GM18951 (cell line): ENCODE results near the gene PPIF.

Experiments
- POLR2A ChIP-seq: IDR thresholded peaks from 4 replicates; pipeline ENCODE4 v1.6.1; 2011; ENCODE audit warnings: mild to moderate bottlenecking; ENCODE audit not compliant: insufficient read length, insufficient read depth; ENCODE audit errors: extremely low read depth
- in situ Hi-C: fragments of 300-500 bp; cut with MboI; formaldehyde crosslinking; loops from one replicate; pipeline ENCODE4 v1.12.0; 2022; ENCODE audit warnings: low sequenced_read_pairs, mixed read lengths, inconsistent platforms; ENCODE audit not compliant: unreplicated experiment

PPIF gene

GRCh38 chr10:79310200-79310865 is 36.9 kb upstream of the PPIF start:
- in situ Hi-C loops, result no loop called here
- no peak for TF ChIP-seq POLR2A

GRCh38 chr10:79310911-79311573 is 36.2 kb upstream of the PPIF start:
- TF ChIP-seq POLR2A, result no peak

DNA sequence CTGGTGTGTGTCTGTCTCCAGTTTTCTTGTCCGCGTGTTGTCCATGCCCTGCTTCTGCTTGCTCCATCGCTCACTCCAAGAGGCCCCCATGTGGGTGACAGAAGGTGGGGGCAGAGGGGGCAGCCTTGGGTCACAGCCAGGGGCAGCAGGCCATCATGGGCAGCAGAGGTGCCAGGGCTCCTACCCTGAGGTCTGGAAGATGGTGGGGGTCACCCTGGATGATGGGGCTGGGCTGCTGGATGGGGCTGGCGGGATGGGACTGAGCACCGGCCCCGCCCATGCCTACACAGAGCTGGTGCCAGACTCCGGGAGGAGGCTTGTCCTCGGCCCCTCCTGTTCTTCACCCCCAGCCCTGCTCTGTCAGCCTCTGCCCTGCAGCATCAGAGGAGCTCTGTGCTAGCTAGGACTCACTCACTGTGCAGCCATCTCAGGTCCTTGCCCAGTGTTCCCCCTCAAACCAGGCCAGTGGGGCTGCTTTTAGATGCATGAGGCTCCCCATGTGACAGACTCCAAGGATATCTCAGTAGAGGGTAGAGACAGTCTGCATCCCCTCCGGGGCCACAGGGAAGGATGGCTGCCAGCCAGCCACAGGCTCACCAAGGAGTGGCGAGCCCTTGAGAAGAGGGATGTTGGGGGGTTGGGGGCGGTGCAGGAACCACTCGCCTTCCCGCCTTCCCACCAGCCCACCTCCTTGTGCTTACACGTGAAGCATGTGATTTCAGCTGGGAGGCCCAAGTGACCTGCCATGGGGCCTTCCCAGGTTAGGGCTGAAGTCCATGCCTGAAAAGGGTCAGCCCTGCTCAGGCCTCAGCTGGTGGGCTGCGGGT is 35.5 kb upstream of the PPIF start:
- TF ChIP-seq POLR2A, result no peak
- in situ Hi-C loops, result no loop called here

More at GRCh38 chr10:79310911-79311573, 36.2 kb upstream of the PPIF start:
- in situ Hi-C loops, result no loop called here

DNA sequence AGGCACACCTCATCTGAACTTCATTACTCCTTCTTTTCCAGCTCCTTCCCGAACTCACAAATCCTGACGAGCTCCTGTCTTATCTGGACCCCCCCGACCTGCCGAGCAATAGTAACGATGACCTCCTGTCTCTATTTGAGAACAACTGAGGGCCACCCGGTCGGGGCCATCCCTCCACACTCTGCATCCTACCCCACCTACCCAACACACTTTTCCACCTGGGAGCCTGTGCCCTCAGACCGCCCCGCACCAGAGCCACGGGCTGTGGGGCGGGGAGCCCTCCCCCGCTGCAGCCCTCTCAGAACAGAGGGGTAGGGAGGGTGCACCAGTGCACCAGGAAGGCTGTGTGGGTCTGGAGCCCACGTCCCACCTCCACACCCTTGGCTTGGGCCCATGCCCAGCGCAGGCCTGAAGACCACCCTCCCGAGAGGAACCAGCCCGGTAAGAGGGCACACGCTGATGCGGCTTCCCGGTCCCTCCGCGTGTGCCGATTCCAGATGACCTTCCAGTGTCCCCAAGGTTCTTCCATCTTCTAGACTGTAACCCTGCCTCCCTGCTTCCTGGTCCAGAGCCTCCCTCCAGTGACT is 34.6 kb upstream of the PPIF start:
- in situ Hi-C loops, result no loop called here
- no peak for TF ChIP-seq POLR2A

DNA sequence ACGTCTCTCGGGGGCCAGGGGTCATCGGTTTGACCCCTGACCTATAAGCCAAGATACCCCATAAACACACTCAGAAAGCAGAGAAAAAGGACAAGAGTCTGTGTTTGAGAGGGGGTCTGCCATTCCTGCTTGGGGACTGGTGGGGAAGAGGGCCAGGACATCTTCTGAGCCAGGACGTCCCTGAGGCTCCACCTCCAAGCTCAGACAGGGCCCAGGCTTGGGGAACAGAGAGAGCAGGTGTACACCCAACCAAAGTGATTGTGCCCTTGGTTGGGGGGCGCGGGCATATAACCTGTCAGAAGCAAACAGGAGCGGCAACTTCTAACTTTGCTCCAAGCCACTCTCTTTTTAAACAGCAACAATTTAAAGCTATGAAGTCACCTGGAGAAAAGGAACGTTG is 33.9 kb upstream of the PPIF start:
- TF ChIP-seq POLR2A, result no peak
- in situ Hi-C loops, result no loop called here

- in situ Hi-C loops, result no loop called here
- TF ChIP-seq POLR2A, result no peak
These were observed 33.3 kb upstream of the PPIF start for GRCh38 chr10:79313911-79314439.

- in situ Hi-C loops, result no loop called here
- no peak for TF ChIP-seq POLR2A
These were observed 32.3 kb upstream of the PPIF start for GRCh38 chr10:79314761-79315601.

DNA sequence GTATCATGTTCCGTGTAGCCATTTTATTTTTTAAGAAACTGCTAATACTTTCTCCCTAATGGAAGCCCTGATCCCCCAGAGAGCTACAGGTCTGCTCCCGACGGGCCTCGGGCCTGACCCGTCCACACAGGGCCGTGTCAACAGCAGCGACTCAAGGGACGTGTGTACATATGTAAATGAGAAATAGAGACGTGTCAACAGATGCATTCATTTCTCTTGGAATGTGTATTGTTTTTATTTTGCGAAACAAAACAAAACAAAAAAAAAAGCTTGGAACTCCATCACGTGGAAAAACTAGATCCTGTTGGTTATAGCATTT is 31.7 kb upstream of the PPIF start:
- in situ Hi-C loops, result no loop called here
- TF ChIP-seq POLR2A, result no peak

GRCh38 chr10:79316671-79317431 is 30.4 kb upstream of the PPIF start:
- in situ Hi-C loops, result no loop called here
- TF ChIP-seq POLR2A, result no peak

DNA sequence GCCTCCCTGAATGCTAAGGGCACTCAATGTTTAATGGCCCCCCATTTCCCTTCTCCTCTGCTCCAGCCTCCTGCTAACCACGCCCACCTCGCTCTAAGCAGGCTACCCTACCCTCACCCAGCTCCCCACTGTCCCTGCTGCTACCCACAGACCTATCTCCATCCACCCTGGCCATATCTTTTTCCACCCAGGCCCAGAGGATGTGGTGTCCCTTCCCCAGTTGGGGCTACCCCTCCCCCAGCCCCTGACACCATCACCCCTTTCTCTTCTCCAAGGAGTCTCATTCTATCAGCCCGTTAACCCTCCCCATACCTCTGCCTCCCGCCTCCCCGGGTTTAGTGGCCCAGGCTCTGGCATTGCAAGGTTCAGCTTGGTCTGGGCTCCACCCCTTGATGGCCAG is 28.9 kb upstream of the PPIF start:
- no peak for TF ChIP-seq POLR2A
- in situ Hi-C loops, result no loop called here

DNA sequence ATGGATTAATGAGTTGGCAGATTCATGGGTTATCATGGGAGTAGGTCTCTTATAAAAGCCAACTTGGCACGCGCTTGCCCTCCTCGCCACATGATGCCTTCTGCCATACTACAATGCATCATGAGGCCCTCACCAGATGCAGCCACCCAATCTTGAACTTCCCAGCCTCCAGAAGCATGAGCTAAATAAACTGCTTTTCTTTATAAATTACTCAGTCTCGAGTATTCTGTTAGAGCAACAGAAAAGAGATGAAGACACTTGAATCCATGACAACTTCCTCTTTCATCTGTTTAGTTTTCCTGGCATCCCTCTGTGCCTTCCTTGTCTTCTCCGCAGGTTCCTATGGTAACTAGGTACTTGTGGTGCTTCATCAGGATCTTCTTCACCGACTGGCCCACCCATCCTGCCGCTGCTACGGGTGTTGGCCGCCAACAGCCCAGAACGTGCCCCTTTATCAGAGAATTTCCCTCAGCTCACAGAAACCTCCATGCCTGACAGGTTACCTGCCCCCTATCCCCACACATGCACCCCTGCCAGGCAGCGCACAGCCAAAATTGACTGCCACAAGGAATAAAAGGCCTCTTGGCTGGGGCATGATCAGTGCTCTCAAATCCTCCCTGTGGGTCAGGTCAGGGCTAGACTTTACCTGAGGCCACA is 28.0 kb upstream of the PPIF start:
- in situ Hi-C loops, result no loop called here
- no peak for TF ChIP-seq POLR2A
